ENCODE results near the gene TRIM7.

TRIM7 gene

DNA sequence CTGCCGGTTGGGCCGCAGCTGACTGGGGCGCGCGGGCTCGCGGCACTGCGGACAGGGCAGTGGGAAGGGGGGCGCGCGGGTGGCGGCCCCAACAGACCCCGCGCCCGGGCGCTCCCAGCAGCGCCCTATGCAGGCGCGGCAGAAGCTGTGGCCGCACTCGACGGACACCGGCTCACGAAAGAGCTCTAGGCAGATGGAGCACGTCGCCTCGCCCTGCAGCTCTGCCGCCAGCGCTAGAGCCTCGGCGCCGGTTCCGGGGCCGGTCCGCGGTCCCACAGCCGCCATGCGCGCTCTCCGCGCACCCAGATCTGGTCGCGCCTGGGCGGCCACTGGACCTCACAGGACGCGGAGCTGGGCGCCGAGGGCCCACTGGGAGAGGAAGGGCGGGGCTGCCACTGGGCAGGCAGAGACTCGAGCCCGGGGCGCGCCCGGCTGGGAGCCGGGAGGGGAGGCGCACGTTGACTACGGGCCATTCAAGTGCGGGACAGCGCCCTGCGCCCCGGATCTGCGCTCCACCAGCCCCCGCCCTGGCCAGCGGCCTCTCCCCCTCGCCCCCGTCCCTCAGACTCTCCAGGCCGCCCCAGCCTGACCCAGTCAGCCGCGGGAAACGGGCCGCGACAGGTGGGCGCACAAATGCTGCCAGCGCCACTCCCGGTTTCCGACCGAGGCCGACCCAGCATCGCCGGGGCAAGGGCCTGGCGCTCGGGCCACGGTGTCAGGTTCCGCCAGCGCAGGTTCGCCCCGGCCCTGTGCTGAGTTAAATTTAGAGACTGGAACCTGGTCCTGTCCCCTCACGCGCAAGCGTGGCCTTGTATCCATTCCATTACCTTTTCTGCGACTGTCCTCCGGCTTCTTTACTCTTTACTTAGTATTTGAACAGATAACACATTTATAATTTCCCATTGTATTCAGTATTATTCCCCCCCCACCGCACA, at the start of gene TRIM7:
Gene TRIM7 (minus strand): TSS at position 371 of the 935 bp plus-strand sequence. CDS start 86 bp downstream, at position 285.
- no peak for DNase-seq

DNA sequence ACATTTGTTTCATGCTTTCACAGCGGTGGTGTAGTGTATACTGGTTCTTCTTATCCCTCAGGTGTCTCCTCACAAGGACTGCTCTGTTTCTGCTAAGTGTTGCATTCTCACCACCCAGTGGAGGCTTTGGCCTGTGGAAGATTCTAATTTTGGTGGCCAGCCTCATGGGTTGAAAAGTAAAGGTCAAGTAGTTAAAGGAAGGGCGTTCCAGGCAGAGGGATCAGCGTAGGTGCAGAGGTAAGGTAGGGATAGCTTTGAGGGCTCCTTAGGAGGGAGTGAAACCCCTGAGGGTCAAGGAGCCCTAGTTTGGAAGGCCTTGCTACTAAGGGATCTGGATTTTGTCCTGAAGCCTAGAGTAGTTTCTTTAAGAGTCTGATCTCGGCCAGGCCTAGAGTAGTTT, 43.3 kb upstream of the TRIM7 start:
- DNase-seq = no peak

DNA sequence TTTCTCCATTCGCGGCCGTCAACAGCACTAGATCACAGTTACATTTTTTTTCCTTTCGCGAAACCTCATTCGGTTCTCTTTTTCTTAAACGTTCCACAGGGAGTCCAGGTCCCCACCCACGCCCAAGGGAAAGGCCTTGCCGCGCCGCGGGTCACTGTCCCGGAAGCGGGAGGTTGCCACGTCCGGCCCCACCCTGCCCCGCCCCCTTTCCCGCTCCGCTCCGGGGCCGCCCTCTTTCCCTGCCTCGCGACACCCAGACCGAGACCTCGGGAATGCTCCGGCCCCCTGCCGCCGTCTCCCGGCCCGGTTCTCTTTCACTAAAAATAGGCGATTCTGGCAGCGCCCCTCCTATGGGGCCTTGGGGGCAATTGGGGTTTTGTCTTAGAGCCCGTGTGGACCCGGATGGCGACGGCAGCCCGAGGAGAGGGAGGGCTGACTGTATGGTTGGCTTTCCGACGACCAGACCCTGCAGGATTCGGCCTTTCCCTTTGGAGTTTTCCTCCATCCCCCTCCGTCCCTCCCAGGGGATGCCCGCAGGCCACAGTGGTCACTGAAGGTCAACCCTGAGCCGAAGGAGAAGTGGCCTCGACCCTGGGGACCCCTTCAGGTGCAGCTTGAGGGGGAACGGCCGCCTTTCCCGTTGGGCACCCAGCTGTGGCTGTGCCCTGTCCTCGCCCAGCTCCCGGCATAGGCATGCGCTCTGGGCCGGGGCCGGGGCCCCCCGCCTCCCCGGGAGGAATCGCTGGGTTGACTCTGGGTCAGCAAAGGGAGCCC, 41.5 kb upstream of the TRIM7 start:
- no peak for DNase-seq

DNA sequence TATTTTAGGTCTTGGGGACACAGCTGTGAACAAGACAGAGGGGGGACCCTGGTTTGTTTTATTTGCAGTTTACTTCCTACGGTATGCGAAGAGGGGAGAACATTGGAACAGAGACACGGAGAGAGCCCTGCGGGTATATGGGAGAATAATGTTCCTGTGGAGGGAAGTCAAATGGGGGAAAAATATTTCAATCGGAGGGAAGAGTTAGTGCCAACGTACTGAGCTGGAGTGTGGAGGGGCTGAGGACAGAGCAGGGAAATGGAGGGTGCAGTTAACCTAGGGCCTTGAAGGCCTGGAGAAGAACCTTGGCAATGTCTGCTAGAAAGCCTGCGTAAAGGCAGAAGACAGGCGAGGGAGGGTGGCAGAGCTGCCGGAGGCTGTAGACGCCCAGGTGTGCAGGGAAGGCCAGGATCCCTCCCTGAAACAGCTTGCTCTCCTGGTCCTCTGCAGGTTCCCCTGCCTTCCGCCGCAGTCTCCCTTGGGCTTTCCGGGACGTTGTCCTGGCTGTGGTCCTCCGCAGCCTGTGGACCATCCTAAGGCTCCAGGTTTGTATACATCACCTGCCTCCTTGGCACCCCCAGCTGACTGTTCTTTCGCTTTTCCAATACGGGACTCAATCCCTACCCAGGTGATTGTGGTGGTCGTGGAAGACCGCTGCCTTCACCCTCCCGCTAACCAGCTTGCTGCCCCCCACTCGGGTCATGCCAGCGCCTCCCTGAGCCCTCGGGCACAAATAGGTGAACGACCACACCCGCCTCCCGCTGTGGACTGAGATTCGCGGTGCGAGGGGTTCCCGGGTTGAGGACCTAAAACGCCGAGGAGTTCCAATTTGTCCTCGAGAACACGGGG, 40.7 kb upstream of the TRIM7 start:
- no peak for DNase-seq

DNA sequence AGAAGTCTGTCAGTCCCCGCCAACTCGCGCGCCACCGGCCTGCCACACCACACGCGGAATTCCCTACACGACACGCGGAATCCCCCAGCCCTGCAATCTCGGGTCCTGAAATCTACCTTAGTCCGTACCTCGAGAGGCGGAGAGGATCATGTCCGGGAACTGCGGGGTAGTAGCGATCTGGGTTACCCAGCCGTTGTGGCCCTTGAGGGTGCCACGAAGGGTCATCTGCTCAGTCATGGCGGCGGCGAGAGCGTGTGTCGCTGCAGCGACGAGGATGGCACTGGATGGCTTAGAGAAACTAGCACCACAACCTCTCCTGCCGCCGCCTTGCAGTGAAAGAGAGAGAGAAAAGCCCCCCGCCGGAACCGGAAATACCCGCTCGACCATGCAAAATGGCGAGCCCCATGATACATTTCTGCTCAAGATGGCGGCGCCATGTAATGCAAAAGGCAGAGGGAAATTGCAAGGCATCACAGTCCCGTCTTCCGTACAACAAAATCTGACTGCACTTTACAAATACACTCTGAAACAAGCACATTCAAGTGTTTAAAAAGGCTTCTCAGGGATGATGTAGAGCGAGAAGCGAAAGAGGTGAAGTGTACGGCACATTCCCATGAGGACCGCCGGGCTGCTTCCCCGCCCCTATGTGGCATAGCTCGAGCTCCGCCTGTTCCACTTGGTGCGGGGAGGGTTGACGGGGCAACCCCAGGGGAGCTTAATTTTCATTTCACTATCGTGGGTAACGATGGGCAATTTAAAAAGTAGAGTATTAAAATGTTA, 38.8 kb upstream of the TRIM7 start, which contains the start of gene RACK1:
Gene RACK1 (minus strand): TSS at position 343 of the 780 bp plus-strand sequence. CDS start 106 bp downstream, at position 237.
- no peak for DNase-seq

DNA sequence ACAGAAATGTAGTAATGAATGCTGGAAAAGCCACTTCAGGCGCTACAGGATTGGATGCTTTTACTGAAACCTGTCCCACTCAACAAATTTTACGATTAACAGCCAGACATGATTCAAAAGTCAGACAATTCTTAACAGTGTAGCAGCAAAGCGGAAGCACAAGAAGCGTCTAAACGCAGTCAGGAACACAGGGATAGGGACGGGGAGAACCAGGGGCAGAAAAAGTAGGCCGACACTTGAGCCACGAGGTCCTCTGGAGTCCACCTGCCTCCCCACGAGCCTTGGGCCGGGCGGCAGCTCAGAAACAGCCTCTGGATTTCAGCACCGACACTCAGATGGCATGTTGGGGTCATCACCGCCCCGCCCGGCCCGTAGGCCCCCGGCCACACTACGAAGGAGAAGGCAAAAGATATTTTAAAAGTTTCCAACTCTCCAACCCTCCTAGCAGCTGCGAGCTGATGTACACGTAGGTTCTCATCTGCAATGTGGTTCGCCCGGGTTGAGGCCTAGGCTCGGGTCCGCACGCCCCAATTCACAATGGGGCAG, 38.1 kb upstream of the TRIM7 start:
- no peak for DNase-seq

DNA sequence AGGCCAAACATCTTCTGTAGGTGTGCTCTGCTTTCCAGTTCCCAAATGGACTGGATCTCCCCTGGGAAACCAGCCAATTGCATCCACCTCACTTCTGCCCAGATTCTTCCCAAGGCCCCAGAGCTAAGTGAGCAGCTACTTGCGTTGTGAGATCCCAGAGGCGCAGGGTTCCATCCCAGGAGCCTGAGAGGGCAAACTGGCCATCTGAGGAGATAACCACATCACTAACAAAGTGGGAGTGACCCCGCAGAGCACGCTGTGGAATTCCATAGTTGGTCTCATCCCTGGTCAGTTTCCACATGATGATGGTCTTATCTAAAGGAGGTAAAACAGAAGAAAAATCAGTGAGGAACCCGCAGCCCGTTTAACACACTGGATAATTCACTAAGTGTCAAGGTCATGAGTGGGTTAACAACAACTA, 37.0 kb upstream of the TRIM7 start:
- DNase-seq = no peak

DNA sequence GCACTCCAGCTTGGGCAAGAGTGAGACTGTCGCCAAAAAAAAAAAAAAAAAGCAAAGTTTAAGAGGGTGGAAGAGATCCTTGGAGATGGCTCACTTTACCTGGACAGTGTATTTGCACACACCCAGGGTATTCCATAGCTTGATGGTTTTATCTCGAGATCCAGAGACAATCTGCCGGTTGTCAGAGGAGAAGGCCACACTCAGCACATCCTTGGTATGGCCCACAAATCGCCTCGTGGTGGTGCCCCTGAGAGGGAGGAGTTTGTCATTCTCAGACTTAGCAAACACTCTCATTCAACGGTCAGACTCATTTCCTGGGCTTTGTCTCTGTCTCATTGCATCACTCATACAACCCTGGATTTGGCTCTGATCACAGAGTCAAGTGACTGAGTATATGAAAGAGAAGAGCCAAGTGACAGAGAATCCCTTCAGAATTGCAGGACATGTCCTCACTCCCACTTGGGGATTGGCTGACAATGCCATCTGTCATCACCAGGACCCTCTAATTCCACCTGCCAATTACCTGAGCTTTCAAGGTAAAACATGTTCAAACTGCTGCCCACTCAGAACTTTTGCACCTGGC, 36.5 kb upstream of the TRIM7 start:
- no peak for DNase-seq

DNA sequence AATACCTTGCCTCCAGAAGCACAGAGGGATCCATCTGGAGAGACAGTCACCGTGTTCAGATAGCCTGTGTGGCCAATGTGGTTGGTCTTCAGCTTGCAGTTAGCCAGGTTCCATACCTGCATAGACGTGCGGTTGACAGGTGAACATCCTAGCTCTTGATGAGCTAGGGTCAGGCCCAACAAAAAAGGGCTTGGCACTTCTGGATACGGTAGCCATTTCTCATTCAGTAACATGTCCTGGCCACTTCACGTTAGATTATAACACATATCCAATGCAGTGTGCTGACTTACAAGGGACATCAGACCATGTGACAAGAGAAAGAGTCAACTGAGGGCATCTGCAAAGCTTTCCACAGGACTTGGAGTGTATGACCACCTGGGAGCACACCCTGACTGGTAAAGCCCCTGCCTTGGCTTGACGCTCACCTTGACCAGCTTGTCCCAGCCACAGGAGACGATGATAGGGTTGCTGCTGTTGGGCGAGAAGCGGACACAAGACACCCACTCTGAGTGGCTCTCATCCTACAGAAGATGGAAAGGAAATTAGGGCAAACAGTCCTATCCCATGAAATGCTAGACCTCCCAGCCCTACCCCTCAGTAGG, 34.2 kb upstream of the TRIM7 start:
- no peak for DNase-seq

DNA sequence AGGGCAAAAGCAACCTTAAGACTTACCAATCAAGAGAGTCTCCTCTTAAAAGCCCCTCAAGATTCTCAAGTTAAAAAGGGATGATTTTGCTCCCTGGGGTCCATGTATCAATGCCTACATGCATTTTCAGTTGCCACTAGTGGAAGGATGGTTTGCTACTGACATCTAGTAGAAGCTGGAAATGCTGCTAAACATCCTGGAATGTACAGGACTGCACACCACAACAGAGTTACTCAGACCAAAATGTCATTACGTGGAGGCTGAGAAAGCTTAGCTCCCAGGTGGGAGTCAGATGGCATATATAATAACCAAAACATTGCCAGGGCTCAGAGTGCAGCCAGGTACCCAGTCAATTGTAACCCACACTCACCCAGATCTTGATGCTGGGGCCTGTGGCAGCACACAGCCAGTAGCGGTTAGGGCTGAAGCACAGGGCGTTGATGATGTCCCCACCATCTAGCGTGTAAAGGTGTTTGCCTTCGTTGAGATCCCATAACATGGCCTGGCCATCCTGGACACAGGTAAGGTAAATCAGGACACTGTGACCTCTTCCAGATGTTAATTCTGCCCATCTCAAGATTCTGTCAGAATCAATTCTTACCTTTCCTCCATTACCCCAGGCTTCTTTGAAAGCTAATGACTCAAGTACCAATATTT, 32.9 kb upstream of the TRIM7 start:
- no peak for DNase-seq

DNA sequence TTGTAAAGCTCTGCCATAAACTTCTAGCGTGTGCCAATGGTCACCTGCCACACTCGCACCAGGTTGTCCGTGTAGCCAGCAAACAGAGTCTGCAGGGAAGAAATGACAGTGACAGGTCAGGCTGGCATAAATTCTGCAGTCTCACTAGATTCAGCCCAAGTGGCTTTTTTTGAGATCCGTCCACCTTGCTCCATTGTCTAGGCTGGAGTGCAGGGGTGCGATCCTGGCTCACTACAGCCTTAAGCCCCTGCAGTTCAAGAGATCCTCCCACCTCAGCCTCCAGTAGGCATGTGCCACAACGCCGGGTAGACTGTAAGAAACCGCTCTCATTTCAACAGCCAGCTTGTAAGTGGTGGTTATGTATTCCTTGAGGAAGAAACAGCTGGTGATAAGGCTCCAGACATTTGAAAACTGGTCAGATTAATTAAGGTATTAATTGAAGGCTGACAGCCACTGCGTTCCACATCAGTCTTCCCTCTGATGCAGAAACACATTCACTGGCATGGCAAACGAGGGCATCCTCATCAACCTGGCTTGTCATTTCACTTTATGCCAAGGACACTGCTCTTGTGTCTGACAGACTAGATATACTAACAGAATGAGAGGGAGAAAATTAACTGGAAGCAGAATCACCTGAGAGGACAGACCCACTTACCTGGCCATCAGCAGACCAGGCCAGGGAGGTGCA, 32.1 kb upstream of the TRIM7 start:
- no peak for DNase-seq

DNA sequence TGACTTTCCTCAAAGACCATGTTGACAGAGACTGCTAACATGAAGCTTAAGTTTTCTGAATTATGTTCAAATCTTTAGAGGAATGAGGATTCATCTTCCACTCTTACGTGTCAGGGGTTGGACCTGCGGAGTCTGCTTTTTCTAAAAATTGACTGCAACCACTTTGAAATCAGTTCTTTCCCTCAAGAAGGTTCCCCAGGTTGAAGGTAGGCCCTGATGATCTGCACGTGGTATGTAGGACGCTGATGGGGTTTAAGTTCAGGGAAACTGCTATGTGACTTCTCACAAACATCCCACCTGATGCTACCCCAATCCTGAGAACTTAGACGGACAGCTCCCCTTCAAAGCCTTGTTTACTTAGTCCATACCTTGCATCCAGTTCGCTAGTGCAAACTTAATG, 31.5 kb upstream of the TRIM7 start:
- no peak for DNase-seq

DNA sequence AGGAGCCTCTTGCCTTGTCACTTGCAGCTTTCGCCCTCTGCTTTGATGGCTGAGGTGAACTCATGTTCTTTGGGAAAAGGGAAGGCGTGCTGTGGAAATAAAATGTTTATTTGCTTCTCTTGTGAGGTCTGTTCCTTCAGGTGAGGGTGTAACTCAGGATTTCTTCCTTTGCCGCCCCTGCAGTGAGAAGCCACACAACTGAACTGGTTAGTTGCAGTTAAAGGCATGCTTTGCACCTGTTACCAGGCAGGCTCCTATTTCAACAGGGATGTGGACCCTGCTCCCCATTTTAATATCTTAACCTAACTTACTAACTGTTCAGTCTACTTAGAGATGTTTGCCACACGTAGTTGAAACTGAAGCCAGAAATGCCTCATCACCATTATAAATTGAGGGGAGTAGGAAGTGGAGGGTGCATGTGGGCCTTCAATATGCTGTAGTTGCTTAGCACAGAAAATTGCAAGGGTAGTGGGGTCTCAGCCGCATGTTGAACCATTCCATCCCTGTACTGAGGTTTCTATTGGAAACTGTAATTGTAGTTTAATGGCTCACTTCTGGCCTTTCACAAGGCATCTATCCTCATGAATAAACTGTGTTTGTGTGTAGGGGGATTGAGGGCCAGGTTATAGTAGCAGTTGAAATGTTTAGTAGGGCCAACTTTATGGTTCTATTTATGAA, 30.8 kb upstream of the TRIM7 start:
- DNase-seq = no peak

DNA sequence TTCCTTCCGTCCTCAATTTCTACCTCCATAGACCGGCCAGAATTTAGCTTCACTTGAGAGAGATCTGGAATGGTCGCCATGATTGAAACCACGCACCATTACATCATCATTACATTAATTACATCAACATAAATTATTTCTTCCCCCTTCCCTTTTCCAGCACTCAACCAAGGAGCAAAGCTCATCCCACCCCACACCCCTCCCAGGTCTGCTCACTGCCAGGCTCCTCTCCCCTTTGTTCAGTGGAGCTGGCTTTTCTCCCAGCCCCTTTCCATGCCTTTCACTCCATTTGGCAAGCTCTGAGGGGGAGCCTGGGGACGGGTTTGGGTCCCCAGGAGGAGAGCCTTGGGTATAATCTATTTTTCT, 30.3 kb upstream of the TRIM7 start:
- no peak for DNase-seq

DNA sequence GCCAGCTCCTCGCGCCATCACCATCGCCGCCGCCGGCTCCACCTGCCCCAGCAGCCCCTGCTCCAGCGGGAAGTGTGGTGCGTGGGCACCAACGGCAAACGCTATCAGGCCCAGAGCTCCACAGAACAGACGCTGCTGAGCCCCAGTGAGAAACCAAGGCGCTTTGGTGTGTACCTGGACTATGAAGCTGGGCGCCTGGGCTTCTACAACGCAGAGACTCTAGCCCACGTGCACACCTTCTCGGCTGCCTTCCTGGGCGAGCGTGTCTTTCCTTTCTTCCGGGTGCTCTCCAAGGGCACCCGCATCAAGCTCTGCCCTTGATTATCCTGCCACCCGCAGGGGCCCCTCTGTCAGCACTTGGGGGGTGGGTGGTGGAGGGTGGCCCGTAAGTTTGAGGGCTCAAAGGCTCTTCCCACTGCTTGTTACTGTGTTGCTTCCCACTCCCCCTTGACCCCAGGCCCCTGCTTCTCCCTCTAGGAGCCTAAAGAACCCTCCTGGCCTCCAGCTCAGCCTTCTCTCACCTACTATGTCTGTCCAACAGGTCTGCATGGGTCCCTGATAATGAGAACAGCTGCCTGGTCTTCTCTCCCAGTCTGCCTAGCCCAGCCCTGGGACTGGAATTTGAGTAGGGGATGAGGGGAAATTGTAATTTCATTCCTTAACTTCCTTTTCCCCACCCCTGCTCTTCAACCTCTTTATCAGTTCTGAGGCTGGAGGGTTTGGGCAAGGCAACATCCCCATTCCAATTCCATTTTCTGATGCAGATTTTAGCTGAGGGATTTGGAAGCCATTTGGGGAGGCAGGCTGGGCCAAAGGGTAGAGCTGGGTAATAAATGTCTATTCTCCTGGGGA, 29.7 kb upstream of the TRIM7 start:
- no peak for DNase-seq

DNA sequence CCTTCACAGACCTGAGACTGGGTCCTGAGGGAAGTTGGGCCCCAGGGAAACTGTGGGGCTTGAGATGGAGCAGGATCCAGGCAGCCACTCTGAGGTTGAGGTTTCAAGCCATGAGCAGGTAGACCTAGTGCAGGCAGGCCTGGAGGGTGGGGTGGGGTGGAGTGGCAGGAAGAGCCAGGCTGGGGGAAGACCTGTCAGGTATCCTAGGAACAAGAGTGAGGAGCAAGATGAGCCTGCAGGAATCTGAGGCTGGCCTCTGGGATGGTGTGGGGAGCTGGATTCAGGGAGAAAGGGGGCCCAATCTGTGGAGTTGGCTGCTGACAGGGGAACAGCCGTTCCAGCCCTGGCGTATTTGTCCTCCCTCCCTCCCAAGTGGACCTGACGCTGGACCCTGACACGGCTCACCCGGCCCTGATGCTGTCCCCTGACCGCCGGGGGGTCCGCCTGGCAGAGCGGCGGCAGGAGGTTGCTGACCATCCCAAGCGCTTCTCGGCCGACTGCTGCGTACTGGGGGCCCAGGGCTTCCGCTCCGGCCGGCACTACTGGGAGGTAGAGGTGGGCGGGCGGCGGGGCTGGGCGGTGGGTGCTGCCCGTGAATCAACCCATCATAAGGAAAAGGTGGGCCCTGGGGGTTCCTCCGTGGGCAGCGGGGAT, 28.9 kb upstream of the TRIM7 start:
- DNase-seq = no peak

DNA sequence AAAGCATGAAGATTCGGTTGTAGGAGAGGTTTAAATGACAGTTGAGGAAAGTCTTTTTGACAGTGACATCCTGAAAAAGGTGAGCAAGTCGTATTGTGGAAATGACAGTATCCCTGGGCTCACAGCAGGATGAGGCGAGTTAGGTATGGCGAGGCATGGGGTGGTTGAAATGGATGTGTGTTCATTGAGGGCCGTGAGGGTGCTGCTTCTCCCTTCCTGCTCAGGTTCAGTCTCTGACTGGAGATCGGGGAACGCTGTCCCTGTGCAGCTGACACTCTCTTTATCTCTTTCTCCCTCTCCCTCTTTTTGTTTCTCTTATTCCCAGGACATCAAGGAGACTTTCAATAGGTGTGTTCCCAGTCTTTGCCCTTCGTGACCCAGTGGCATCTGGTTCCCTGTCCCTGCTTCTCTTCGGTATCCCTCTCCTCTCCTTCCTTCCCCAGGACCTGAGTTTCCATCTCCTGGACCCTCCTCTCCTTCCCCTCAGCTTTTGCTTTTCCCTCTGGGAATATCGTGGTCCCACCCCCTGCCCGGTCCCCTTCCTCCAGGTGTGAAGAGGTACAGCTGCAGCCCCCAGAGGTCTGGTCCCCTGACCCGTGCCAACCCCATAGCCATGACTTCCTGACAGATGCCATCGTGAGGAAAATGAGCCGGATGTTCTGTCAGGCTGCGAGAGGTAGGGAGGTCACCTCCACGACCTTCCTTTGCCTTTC, 28.2 kb upstream of the TRIM7 start:
- DNase-seq = no peak

Measured in NCI-H2029 (cell line).